ENCODE data around the gene GALNT7. TPM values are rescaled to one million over a fixed set of nuclear protein-coding genes. Genes with fewer than 3 reads are reported as not detected.

Gene GALNT7
- polyA plus RNA-seq, 1 donor, result 47.0 TPM

- Histone ChIP-seq H3K4me3 (ENCODE audit: low read length) (no peak overlapping the region), H3K27me3 (ENCODE audit: control insufficient read depth, insufficient read depth, low read length) (no peaks in the 10 kb centered on the region), H3K4me1 (ENCODE audit: control insufficient read depth, insufficient read depth, low read length) (no peaks in the 10 kb centered on the region), H3K36me3 (ENCODE audit: control insufficient read depth, insufficient read depth, low read length) (no peaks in the 10 kb centered on the region), H3K27ac (ENCODE audit: low read length) (no peak overlapping the region), H3K9me3 (ENCODE audit: control insufficient read depth, low read depth, low read length) (no peaks in the 10 kb centered on the region)
- DNase-seq, result no peak
Observed at GRCh38 chr4:173161311-173161710, 7.3 kb upstream of the GALNT7 start.

GRCh38 chr4:173165706-173166105 is 2.9 kb upstream of the GALNT7 start:
- H3K36me3 ChIP-seq (ENCODE audit: control insufficient read depth, insufficient read depth, low read length), result no peaks in the 10 kb centered on the region
- DNase-seq, result no peak
- no peak overlapping the region for H3K27ac ChIP-seq (ENCODE audit: low read length)
- no peaks in the 10 kb centered on the region for H3K9me3 ChIP-seq (ENCODE audit: control insufficient read depth, low read depth, low read length)
- H3K4me3 ChIP-seq (ENCODE audit: low read length), result no peak overlapping the region
- peaks cover 13% of the 10 kb centered on the region for H3K4me1 ChIP-seq (ENCODE audit: control insufficient read depth, insufficient read depth, low read length)
- no peaks in the 10 kb centered on the region for H3K27me3 ChIP-seq (ENCODE audit: control insufficient read depth, insufficient read depth, low read length)

GRCh38 chr4:173166491-173166890 is 2.1 kb upstream of the GALNT7 start:
- no peak for DNase-seq
- no peak overlapping the region for H3K27ac ChIP-seq (ENCODE audit: low read length)
- H3K27me3 ChIP-seq (ENCODE audit: control insufficient read depth, insufficient read depth, low read length), result no peaks in the 10 kb centered on the region
- no peak overlapping the region for H3K4me3 ChIP-seq (ENCODE audit: low read length)
- no peaks in the 10 kb centered on the region for H3K36me3 ChIP-seq (ENCODE audit: control insufficient read depth, insufficient read depth, low read length)
- WGBS (ENCODE audit: insufficient coverage, low lambda C conversion rate), result 100% methylated on average over 3 of the region's 4 CpGs
- peaks cover 18% of the 10 kb centered on the region for H3K4me1 ChIP-seq (ENCODE audit: control insufficient read depth, insufficient read depth, low read length)
- H3K9me3 ChIP-seq (ENCODE audit: control insufficient read depth, low read depth, low read length), result no peaks in the 10 kb centered on the region

- peaks cover 18% of the 10 kb centered on the region for H3K4me1 ChIP-seq (ENCODE audit: control insufficient read depth, insufficient read depth, low read length)
- DNase-seq, result peak in 1 of 2 donors; percentile 57
- no peaks in the 10 kb centered on the region for H3K27me3 ChIP-seq (ENCODE audit: control insufficient read depth, insufficient read depth, low read length)
- 10% methylated on average over 2 of the region's 19 CpGs for WGBS (ENCODE audit: insufficient coverage, low lambda C conversion rate)
- H3K4me3 ChIP-seq (ENCODE audit: low read length), result peak overlapping the region; percentile 68
- no peaks in the 10 kb centered on the region for H3K9me3 ChIP-seq (ENCODE audit: control insufficient read depth, low read depth, low read length)
- H3K36me3 ChIP-seq (ENCODE audit: control insufficient read depth, insufficient read depth, low read length), result no peaks in the 10 kb centered on the region
- H3K27ac ChIP-seq (ENCODE audit: low read length), result peak overlapping the region; percentile 96
Observed at GRCh38 chr4:173167758-173168395, 734 bp upstream of the GALNT7 start.

GRCh38 chr4:173169178-173169427 is 492 bp downstream of the GALNT7 start:
- no peak for DNase-seq
- Histone ChIP-seq H3K9me3 (ENCODE audit: control insufficient read depth, low read depth, low read length) (no peaks in the 10 kb centered on the region), H3K27ac (ENCODE audit: low read length) (peak overlapping the region; percentile 63), H3K4me1 (ENCODE audit: control insufficient read depth, insufficient read depth, low read length) (peaks cover 18% of the 10 kb centered on the region), H3K27me3 (ENCODE audit: control insufficient read depth, insufficient read depth, low read length) (no peaks in the 10 kb centered on the region), H3K4me3 (ENCODE audit: low read length) (peak overlapping the region; percentile 35), H3K36me3 (ENCODE audit: control insufficient read depth, insufficient read depth, low read length) (no peaks in the 10 kb centered on the region)
- no CpG with 5 or more reads among the region's 41 CpGs for WGBS (ENCODE audit: insufficient coverage, low lambda C conversion rate)

GRCh38 chr4:173169428-173170181 is 994 bp downstream of the GALNT7 start:
- DNase-seq, result peak; percentile 62 to 82
- Histone ChIP-seq H3K27me3 (ENCODE audit: control insufficient read depth, insufficient read depth, low read length) (no peaks in the 10 kb centered on the region), H3K4me1 (ENCODE audit: control insufficient read depth, insufficient read depth, low read length) (peaks cover 18% of the 10 kb centered on the region), H3K9me3 (ENCODE audit: control insufficient read depth, low read depth, low read length) (no peaks in the 10 kb centered on the region), H3K36me3 (ENCODE audit: control insufficient read depth, insufficient read depth, low read length) (no peaks in the 10 kb centered on the region), H3K4me3 (ENCODE audit: low read length) (peak overlapping the region; percentile 61), H3K27ac (ENCODE audit: low read length) (peak overlapping the region; percentile 65)
- no CpG with 5 or more reads among the region's 92 CpGs for WGBS (ENCODE audit: insufficient coverage, low lambda C conversion rate)

GRCh38 chr4:173170182-173170778 is 1.7 kb downstream of the GALNT7 start:
- no peaks in the 10 kb centered on the region for H3K9me3 ChIP-seq (ENCODE audit: control insufficient read depth, low read depth, low read length)
- no peaks in the 10 kb centered on the region for H3K36me3 ChIP-seq (ENCODE audit: control insufficient read depth, insufficient read depth, low read length)
- H3K4me3 ChIP-seq (ENCODE audit: low read length), result peak overlapping the region; percentile 61
- H3K27ac ChIP-seq (ENCODE audit: low read length), result peak overlapping the region; percentile 65
- 25% methylated on average over 1 of the region's 13 CpGs for WGBS (ENCODE audit: insufficient coverage, low lambda C conversion rate)
- H3K27me3 ChIP-seq (ENCODE audit: control insufficient read depth, insufficient read depth, low read length), result no peaks in the 10 kb centered on the region
- no peak for DNase-seq
- H3K4me1 ChIP-seq (ENCODE audit: control insufficient read depth, insufficient read depth, low read length), result peaks cover 18% of the 10 kb centered on the region

GRCh38 chr4:173171098-173171497 is 2.5 kb downstream of the GALNT7 start:
- H3K4me3 ChIP-seq (ENCODE audit: low read length), result no peak overlapping the region
- no peak overlapping the region for H3K27ac ChIP-seq (ENCODE audit: low read length)
- H3K27me3 ChIP-seq (ENCODE audit: control insufficient read depth, insufficient read depth, low read length), result no peaks in the 10 kb centered on the region
- WGBS (ENCODE audit: insufficient coverage, low lambda C conversion rate), result no CpG with 5 or more reads among the region's 2 CpGs
- peaks cover 18% of the 10 kb centered on the region for H3K4me1 ChIP-seq (ENCODE audit: control insufficient read depth, insufficient read depth, low read length)
- H3K9me3 ChIP-seq (ENCODE audit: control insufficient read depth, low read depth, low read length), result no peaks in the 10 kb centered on the region
- no peaks in the 10 kb centered on the region for H3K36me3 ChIP-seq (ENCODE audit: control insufficient read depth, insufficient read depth, low read length)
- DNase-seq, result no peak

GRCh38 chr4:173171987-173172386 is 3.4 kb downstream of the GALNT7 start:
- H3K9me3 ChIP-seq (ENCODE audit: control insufficient read depth, low read depth, low read length), result no peaks in the 10 kb centered on the region
- H3K36me3 ChIP-seq (ENCODE audit: control insufficient read depth, insufficient read depth, low read length), result no peaks in the 10 kb centered on the region
- no peak overlapping the region for H3K4me3 ChIP-seq (ENCODE audit: low read length)
- peaks cover 18% of the 10 kb centered on the region for H3K4me1 ChIP-seq (ENCODE audit: control insufficient read depth, insufficient read depth, low read length)
- DNase-seq, result no peak
- no CpG with 5 or more reads among the region's 8 CpGs for WGBS (ENCODE audit: insufficient coverage, low lambda C conversion rate)
- H3K27ac ChIP-seq (ENCODE audit: low read length), result no peak overlapping the region
- no peaks in the 10 kb centered on the region for H3K27me3 ChIP-seq (ENCODE audit: control insufficient read depth, insufficient read depth, low read length)

- no peak overlapping the region for H3K4me3 ChIP-seq (ENCODE audit: low read length)
- H3K4me1 ChIP-seq (ENCODE audit: control insufficient read depth, insufficient read depth, low read length), result peaks cover 12% of the 10 kb centered on the region
- H3K27ac ChIP-seq (ENCODE audit: low read length), result no peak overlapping the region
- no CpG with 5 or more reads among the region's 2 CpGs for WGBS (ENCODE audit: insufficient coverage, low lambda C conversion rate)
- peaks cover 2% of the 10 kb centered on the region for H3K9me3 ChIP-seq (ENCODE audit: control insufficient read depth, low read depth, low read length)
- no peaks in the 10 kb centered on the region for H3K27me3 ChIP-seq (ENCODE audit: control insufficient read depth, insufficient read depth, low read length)
- no peaks in the 10 kb centered on the region for H3K36me3 ChIP-seq (ENCODE audit: control insufficient read depth, insufficient read depth, low read length)
- DNase-seq, result no peak
Observed at GRCh38 chr4:173174184-173174583, 5.6 kb downstream of the GALNT7 start.

GRCh38 chr4:173174594-173175012 is 6.0 kb downstream of the GALNT7 start:
- Histone ChIP-seq H3K4me1 (ENCODE audit: control insufficient read depth, insufficient read depth, low read length) (peaks cover 12% of the 10 kb centered on the region), H3K27ac (ENCODE audit: low read length) (no peak overlapping the region), H3K4me3 (ENCODE audit: low read length) (no peak overlapping the region), H3K36me3 (ENCODE audit: control insufficient read depth, insufficient read depth, low read length) (no peaks in the 10 kb centered on the region), H3K9me3 (ENCODE audit: control insufficient read depth, low read depth, low read length) (peaks cover 2% of the 10 kb centered on the region), H3K27me3 (ENCODE audit: control insufficient read depth, insufficient read depth, low read length) (no peaks in the 10 kb centered on the region)
- DNase-seq, result peak; percentile 42 to 73
- 62% methylated on average over 3 of the region's 3 CpGs for WGBS (ENCODE audit: insufficient coverage, low lambda C conversion rate)

Data from large intestine (tissue), 3 donors.